HepG2 (cell line): ENCODE measurements around the gene GTPBP6. TPM values are rescaled to one million over a fixed set of nuclear protein-coding genes. Genes with fewer than 3 reads are reported as not detected.
A peak's percentile ranks its signal among the peaks of the same experiment; 100 is the strongest.

Experiments
- ARNT2 ChIP-seq: sonication (generic); formaldehyde crosslinking; IDR thresholded peaks from 2 replicates; pipeline ENCODE4 v1.8.0; 2022; ENCODE audit warnings: mild to moderate bottlenecking, low read depth, missing genetic modification reagents, moderate library complexity
- ELF4 ChIP-seq: sonication (generic); formaldehyde crosslinking; IDR thresholded peaks from 2 replicates; pipeline ENCODE4 v1.5.0; 2020; ENCODE audit warnings: missing genetic modification reagents, mild to moderate bottlenecking, moderate library complexity, borderline replicate concordance
- ELK4 ChIP-seq: sonication (generic); formaldehyde crosslinking; IDR thresholded peaks from 2 replicates; pipeline ENCODE4 v1.9.0; 2021; ENCODE audit warnings: missing genetic modification reagents, borderline replicate concordance
- FIP1L1 ChIP-seq: fragments of 200-400 bp; formaldehyde crosslinking; IDR thresholded peaks from 2 replicates; pipeline ENCODE4 v1.6.1; 2018; ENCODE audit warnings: low read depth, mild to moderate bottlenecking, low read length, moderate library complexity, borderline replicate concordance; ENCODE audit not compliant: insufficient read depth
- FOSL1 ChIP-seq: sonication (generic); formaldehyde crosslinking; IDR thresholded peaks from 2 replicates; pipeline ENCODE4 v1.9.0; 2021; ENCODE audit warnings: missing genetic modification reagents, borderline replicate concordance
- FOXJ3 ChIP-seq: sonication (generic); formaldehyde crosslinking; IDR thresholded peaks from 2 replicates; pipeline ENCODE4 v1.4.0; 2020; ENCODE audit warnings: missing genetic modification reagents, mild to moderate bottlenecking, borderline replicate concordance
- FOXO1 ChIP-seq: sonication (generic); formaldehyde crosslinking; IDR thresholded peaks from 2 replicates; pipeline ENCODE4 v1.4.0; 2020; ENCODE audit warnings: missing genetic modification reagents
- HOXA9 ChIP-seq: sonication (generic); formaldehyde crosslinking; IDR thresholded peaks from 2 replicates; pipeline ENCODE4 v1.8.1; 2022; ENCODE audit warnings: missing genetic modification reagents, mild to moderate bottlenecking, moderate library complexity, borderline replicate concordance
- KLF12 ChIP-seq: sonication (generic); formaldehyde crosslinking; IDR thresholded peaks from 2 replicates; pipeline ENCODE4 v1.4.0; 2020; ENCODE audit warnings: missing genetic modification reagents, borderline replicate concordance
- MAX ChIP-seq: IDR thresholded peaks from 2 replicates; pipeline ENCODE4 v1.6.1; 2012; ENCODE audit warnings: inconsistent platforms
- PAF1 ChIP-seq: IDR thresholded peaks from 2 replicates; pipeline ENCODE4 v1.6.1; 2016; ENCODE audit warnings: missing genetic modification reagents, missing compliant biosample characterization
- POLR2AphosphoS5 ChIP-seq: IDR thresholded peaks from 2 replicates; pipeline ENCODE4 v1.6.1; 2012; ENCODE audit warnings: low read depth, low read length
- PTBP1 ChIP-seq: fragments of 200-400 bp; formaldehyde crosslinking; IDR thresholded peaks from 2 replicates; pipeline ENCODE4 v1.6.1; 2018; ENCODE audit warnings: low read length, low read depth; ENCODE audit not compliant: poor library complexity, severe bottlenecking
- SP5 ChIP-seq: IDR thresholded peaks from 2 replicates; pipeline ENCODE4 v1.6.1; 2016; ENCODE audit warnings: low read depth, borderline replicate concordance
- XRCC5 ChIP-seq: fragments of 200-400 bp; formaldehyde crosslinking; optimal IDR thresholded peaks from 2 replicates; pipeline ENCODE3; 2017; ENCODE audit warnings: mild to moderate bottlenecking, low read length
- ZBTB10 ChIP-seq: sonication (generic); formaldehyde crosslinking; IDR thresholded peaks from 2 replicates; pipeline ENCODE4 v1.4.0; 2020; ENCODE audit warnings: missing genetic modification reagents, borderline replicate concordance
- ZNF205 ChIP-seq: IDR thresholded peaks from 2 replicates; pipeline ENCODE4 v1.6.1; 2018; ENCODE audit warnings: missing biosample characterization, missing genetic modification reagents
- ZNF251 ChIP-seq: sonication (generic); formaldehyde crosslinking; IDR thresholded peaks from 2 replicates; pipeline ENCODE4 v1.9.0; 2021; ENCODE audit warnings: mild to moderate bottlenecking, missing genetic modification reagents
- ZNF713 ChIP-seq: sonication (generic); formaldehyde crosslinking; IDR thresholded peaks from 2 replicates; pipeline ENCODE4 v1.4.0; 2020; ENCODE audit warnings: mild to moderate bottlenecking, missing genetic modification reagents
- ZNF777 ChIP-seq: sonication (generic); formaldehyde crosslinking; IDR thresholded peaks from 2 replicates; pipeline ENCODE4 v1.4.0; 2020; ENCODE audit warnings: missing genetic modification reagents
- ZNF839 ChIP-seq: sonication (generic); formaldehyde crosslinking; IDR thresholded peaks from 2 replicates; pipeline ENCODE4 v1.4.0; 2020; ENCODE audit warnings: missing genetic modification reagents, mild to moderate bottlenecking, borderline replicate concordance
- ZSCAN25 ChIP-seq: sonication (generic); formaldehyde crosslinking; IDR thresholded peaks from 2 replicates; pipeline ENCODE4 v1.8.0; 2022; ENCODE audit warnings: mild to moderate bottlenecking, missing genetic modification reagents
- polyA plus RNA-seq, 8 experiments: library from polyadenylated mRNA; depleted of rRNA in 3 of 8; stranded (reverse) in 7 of 8; unstranded in 1 of 8; fragments of >200 nt; fragmentation: Illumina TruSeq in 4 of 8; extraction: Trizol in 4 of 8; gene quantifications; 2 replicates each; pipeline versions ENCODE4 v1.2.1 to v1.2.3, GENCODE V29; 2011 to 2016; ENCODE audit warnings: low read depth in 4 of 8, missing spikeins in 1 of 8, mixed read lengths in 1 of 8; ENCODE audit not compliant: insufficient read depth in 1 of 8
- total RNA-seq, 5 experiments: library from RNA; depleted of rRNA; stranded (reverse); fragments of >200 nt; fragmentation: Illumina TruSeq; extraction: Trizol; gene quantifications; 2 replicates each; pipeline ENCODE4 v1.2.3, GENCODE V29; 2016; ENCODE audit warnings: low read depth in 1 of 5
- TF ChIP-seq, protein P1 (sequence below): sonication (generic); formaldehyde crosslinking; IDR thresholded peaks from 2 replicates; pipeline ENCODE4 v1.8.1; 2023; ENCODE audit warnings: mild to moderate bottlenecking, moderate library complexity, missing genetic modification reagents
- TF ChIP-seq, protein P2 (sequence below): IDR thresholded peaks from 2 replicates; pipeline ENCODE4 v1.6.1; 2018; ENCODE audit warnings: missing genetic modification reagents

The GTPBP6 gene
- total and polyA plus RNA-seq, 2 of the 13 experiments (the other 11 are each of a cell fraction or from before 2014, with no cell fraction given): 20.2 to 39.6 TPM

DNA sequence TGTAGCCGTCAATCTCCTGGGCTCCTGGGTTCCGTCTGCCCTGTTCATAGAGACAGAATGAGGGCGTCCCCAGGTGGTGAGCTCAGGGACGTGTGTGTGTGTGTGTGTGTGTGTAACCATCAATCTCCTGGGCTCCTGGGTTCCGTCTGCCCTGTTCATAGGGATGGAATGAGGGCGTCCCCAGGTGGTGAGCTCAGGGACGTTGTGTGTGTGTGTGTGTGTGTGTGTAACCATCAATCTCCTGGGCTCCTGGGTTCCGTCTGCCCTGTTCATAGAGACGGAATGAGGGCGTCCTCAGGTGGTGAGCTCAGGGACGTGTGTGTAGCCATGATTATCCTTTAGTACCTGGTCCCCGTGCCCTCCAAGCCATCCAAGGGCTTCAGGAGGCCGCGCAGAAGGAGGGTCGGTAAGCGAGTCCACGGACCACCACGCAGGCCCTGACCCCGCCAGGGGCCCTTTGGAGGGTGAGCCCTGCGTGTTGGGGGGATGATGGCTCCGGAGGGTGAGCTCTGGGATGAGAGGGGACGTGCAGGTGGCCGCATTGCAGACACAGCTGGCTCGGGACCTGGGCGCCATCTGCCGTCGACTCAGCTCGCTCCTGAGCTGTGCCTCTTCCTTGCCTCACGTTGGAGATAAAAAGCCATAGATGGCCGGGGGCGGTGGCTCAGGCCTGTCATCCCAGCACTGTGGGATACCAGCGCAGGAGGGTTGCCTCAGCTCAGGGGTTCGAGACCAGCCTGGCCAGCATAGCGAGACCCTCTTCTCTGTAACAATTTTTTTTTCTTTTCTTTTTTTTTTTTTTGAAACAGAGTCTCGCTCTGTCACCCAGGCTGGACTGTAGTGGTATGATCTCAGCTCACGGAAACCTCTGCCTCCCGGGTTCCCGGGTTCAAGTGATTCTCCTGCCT, 5.4 kb upstream of the GTPBP6 start (continued):
- no peak for TF ChIP-seq FIP1L1
- TF ChIP-seq, protein P1, sequence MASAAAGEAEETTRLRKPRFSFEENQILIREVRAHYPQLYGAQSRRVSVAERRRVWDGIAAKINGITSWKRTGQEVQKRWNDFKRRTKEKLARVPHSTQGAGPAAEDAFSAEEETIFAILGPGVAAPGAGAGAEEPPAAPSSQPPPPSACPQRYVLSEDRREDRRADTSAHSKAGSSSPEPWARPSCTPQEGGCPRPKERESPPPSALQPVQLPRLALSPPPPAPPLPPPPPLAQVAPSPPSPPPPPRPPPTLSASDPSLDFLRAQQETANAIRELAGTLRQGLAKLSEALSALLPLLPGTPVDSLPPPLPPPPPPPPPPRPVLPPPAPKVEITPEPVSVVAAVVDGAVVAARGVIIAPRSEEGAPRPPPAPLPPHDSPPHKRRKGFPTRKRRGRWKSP (CRISPR knock-in tag): no peak
- TF ChIP-seq ZNF205 (CRISPR knock-in tag): no peak
- TF ChIP-seq FOXJ3: no peak
- TF ChIP-seq PAF1: no peak
- no peak for TF ChIP-seq ELF4 (CRISPR knock-in tag)
- TF ChIP-seq, protein P2, sequence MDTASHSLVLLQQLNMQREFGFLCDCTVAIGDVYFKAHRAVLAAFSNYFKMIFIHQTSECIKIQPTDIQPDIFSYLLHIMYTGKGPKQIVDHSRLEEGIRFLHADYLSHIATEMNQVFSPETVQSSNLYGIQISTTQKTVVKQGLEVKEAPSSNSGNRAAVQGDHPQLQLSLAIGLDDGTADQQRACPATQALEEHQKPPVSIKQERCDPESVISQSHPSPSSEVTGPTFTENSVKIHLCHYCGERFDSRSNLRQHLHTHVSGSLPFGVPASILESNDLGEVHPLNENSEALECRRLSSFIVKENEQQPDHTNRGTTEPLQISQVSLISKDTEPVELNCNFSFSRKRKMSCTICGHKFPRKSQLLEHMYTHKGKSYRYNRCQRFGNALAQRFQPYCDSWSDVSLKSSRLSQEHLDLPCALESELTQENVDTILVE (CRISPR knock-in tag): no peak
- TF ChIP-seq FOSL1 (CRISPR knock-in tag): no peak
- TF ChIP-seq ZNF251 (CRISPR knock-in tag): no peak
- no peak for TF ChIP-seq ZNF839 (CRISPR knock-in tag)
- 0 out of 2 replicates have a peak, but pooled peaks have one; percentile 1 for TF ChIP-seq ZSCAN25 (CRISPR knock-in tag)
- TF ChIP-seq SP5 (CRISPR knock-in tag): no peak
- TF ChIP-seq ARNT2: no peak
- no peak for TF ChIP-seq MAX
- no peak for TF ChIP-seq POLR2AphosphoS5
- peak; percentile 23 for TF ChIP-seq XRCC5
- TF ChIP-seq PTBP1: no peak
- no peak for TF ChIP-seq FOXO1 (CRISPR knock-in tag)
- no peak for TF ChIP-seq HOXA9 (CRISPR knock-in tag)
- no peak for TF ChIP-seq ELK4 (CRISPR knock-in tag)
- no peak for TF ChIP-seq ZNF713 (CRISPR knock-in tag)
- no peak for TF ChIP-seq KLF12 (CRISPR knock-in tag)
- peak; percentile 46; the same call in 1 of the 2 replicates for TF ChIP-seq ZNF777 (CRISPR knock-in tag)
- TF ChIP-seq ZBTB10 (CRISPR knock-in tag): no peak
